K562 treated with DMSO at 1 percent for 24 hours (cell line): ENCODE measurements around the gene TIMM10B. TPM values are rescaled to one million over a fixed set of nuclear protein-coding genes. Genes with fewer than 3 reads are reported as not detected.

Experiments
- total RNA-seq: library from RNA; unstranded; fragments of 300-600 nt; gene quantifications from 2 replicates; pipeline ENCODE4 v1.2.3, GENCODE V29; 2022; ENCODE audit warnings: low read depth; ENCODE audit not compliant: insufficient read depth

The TIMM10B gene
- total RNA-seq, result 20.0 and 20.9 TPM in 2 replicates

GRCh38 chr11:6481012-6481923 is at the start of gene TIMM10B, which contains the start of gene ARFIP2:
TIMM10B (plus strand) TSS chr11:6481501; CDS start chr11:6481517, 16 bp downstream.
ARFIP2 (minus strand) TSS chr11:6481331; CDS start chr11:6480421, 910 bp downstream.

GRCh38 chr11:6440906-6441358 is 40.4 kb upstream of the TIMM10B start, which contains the start of gene HPX:
HPX (minus strand) TSS chr11:6440987; CDS start chr11:6440963, 24 bp downstream.

GRCh38 chr11:6473451-6474412 is 7.6 kb upstream of the TIMM10B start, which contains the start of gene TRIM3:
TRIM3 (minus strand) TSS chr11:6473941; CDS start chr11:6465695, 8,246 bp downstream.

GRCh38 chr11:6497069-6497839 is 16.0 kb downstream of the TIMM10B start, which contains the start of gene DNHD1:
DNHD1 (plus strand) TSS chr11:6497280; CDS start chr11:6498216, 936 bp downstream.

Other genes with a start within 250 kb of the TIMM10B start
- gene FHIP1B, start 246.9 kb upstream of the TIMM10B start, total RNA-seq, result 19.6 and 22.2 TPM in 2 replicates
- not detected in 2 replicates for gene CNGA4, start 242.4 kb upstream of the TIMM10B start, total RNA-seq
- gene CCKBR, start 221.7 kb upstream of the TIMM10B start, total RNA-seq, result not detected in 2 replicates
- not detected in 2 replicates for gene CAVIN3, start 161.0 kb upstream of the TIMM10B start, total RNA-seq
- gene SMPD1, start 91.0 kb upstream of the TIMM10B start, total RNA-seq, result 47.6 and 53.9 TPM in 2 replicates
- 3.1 and 3.4 TPM in 2 replicates for gene APBB1, start 62.4 kb upstream of the TIMM10B start, total RNA-seq
- gene HPX, start 40.5 kb upstream of the TIMM10B start, total RNA-seq, result 0.46 and 0.95 TPM in 2 replicates
- 12.3 and 29.1 TPM in 2 replicates for gene TRIM3, start 7.6 kb upstream of the TIMM10B start, total RNA-seq
- 35.2 and 39.9 TPM in 2 replicates for gene ARFIP2, start 170 bp upstream of the TIMM10B start, total RNA-seq
- 7.8 and 10.4 TPM in 2 replicates for gene DNHD1, start 15.8 kb downstream of the TIMM10B start, total RNA-seq
- 13.6 and 16.1 TPM in 2 replicates for gene RRP8, start 122.1 kb downstream of the TIMM10B start, total RNA-seq
- gene ILK, start 122.3 kb downstream of the TIMM10B start, total RNA-seq, result 119 and 121 TPM in 2 replicates
- 114 and 115 TPM in 2 replicates for gene TAF10, start 130.7 kb downstream of the TIMM10B start, total RNA-seq
- 117 and 119 TPM in 2 replicates for gene TPP1, start 137.9 kb downstream of the TIMM10B start, total RNA-seq
- gene DCHS1, start 174.3 kb downstream of the TIMM10B start, total RNA-seq, result 0.49 and 0.64 TPM in 2 replicates
- 54.0 and 59.4 TPM in 2 replicates for gene MRPL17, start 201.8 kb downstream of the TIMM10B start, total RNA-seq